Vagina (tissue), 2 donors: ENCODE results near the gene TCOF1. TPM values are rescaled to one million over a fixed set of nuclear protein-coding genes. Genes with fewer than 3 reads are reported as not detected.
A peak's percentile ranks its signal among the peaks of the same experiment; 100 is the strongest.

Source experiments
- DNase-seq, 2 donors: peaks; one replicate each; pipeline ENCODE4 v3.0.0-alpha.2; 2017; ENCODE audit errors: extremely low spot score in 2 of 2
- H3K27ac ChIP-seq: fragments of 200-600 bp; sonication (generic); one replicate; pipeline ENCODE4 v1.5.1; 2019
- H3K27me3 ChIP-seq: fragments of 200-600 bp; sonication (generic); one replicate; pipeline ENCODE4 v1.5.1; 2019
- H3K36me3 ChIP-seq, 2 donors: fragments of 200-600 bp; sonication (generic); one replicate each; pipeline ENCODE4 v1.5.1; 2017 to 2019
- H3K4me1 ChIP-seq: fragments of 200-600 bp; sonication (generic); one replicate; pipeline ENCODE4 v1.5.1; 2019
- H3K4me3 ChIP-seq, 2 donors: fragments of 200-600 bp; sonication (generic); 1 replicate in 1 of 2; 2 replicates in 1 of 2; pipeline ENCODE4 v1.5.1; 2016 to 2019
- H3K9me3 ChIP-seq: fragments of 200-600 bp; sonication (generic); one replicate; pipeline ENCODE4 v1.5.1; 2019
- CTCF ChIP-seq, 3 experiments: fragments of 450-650 bp in 2 of 3; fragments of 200-600 bp in 1 of 3; sonication (generic) in 1 of 3; IDR thresholded peaks; one replicate each; pipeline ENCODE4 v1.5.1; 2017 to 2019; ENCODE audit warnings: antibody characterized with exemption in 3 of 3, mild to moderate bottlenecking in 2 of 3, moderate library complexity in 2 of 3
- POLR2A ChIP-seq, 2 donors: fragments of 450-650 bp; IDR thresholded peaks; one replicate each; pipeline ENCODE4 v1.6.1; 2017; ENCODE audit warnings: antibody characterized with exemption in 2 of 2, mild to moderate bottlenecking in 2 of 2, moderate library complexity in 2 of 2
- POLR2AphosphoS5 ChIP-seq, 2 donors: sonication (generic); formaldehyde crosslinking; IDR thresholded peaks; one replicate each; pipeline ENCODE4 v1.9.0; 2017; ENCODE audit warnings: antibody characterized with exemption in 2 of 2, mild to moderate bottlenecking in 2 of 2, low read depth in 1 of 2; ENCODE audit not compliant: insufficient read depth in 1 of 2
- intact Hi-C: fragments of 100-400 bp; cut with DNase I; formaldehyde crosslinking; loops from one replicate; pipeline ENCODE4 v1.15.1; 2023
- total RNA-seq: library from RNA; depleted of rRNA; stranded (reverse); fragments of >200 nt; gene quantifications from one replicate; pipeline ENCODE4 v1.2.3, GENCODE V29; 2016

The TCOF1 gene
- total RNA-seq, 1 donor from 2014 or later = 39.3 TPM

- H3K4me3 ChIP-seq = no peak overlapping the region
- H3K27ac ChIP-seq = no peak overlapping the region
- no peak for TF ChIP-seq CTCF (IDR thresholded peaks at IDR 0.05)
- no peak for TF ChIP-seq POLR2AphosphoS5 (IDR thresholded peaks at IDR 0.05; ENCODE audit: insufficient read depth in 1 of 2, low read depth in 1 of 2)
- TF ChIP-seq POLR2A (IDR thresholded peaks at IDR 0.05) = no peak
- no peak for DNase-seq
- intact Hi-C loops = no loop called here
- peaks cover 10 to 45% of the 10 kb centered on the region in 2 donors for H3K36me3 ChIP-seq
- H3K27me3 ChIP-seq = no peaks in the 10 kb centered on the region
- peaks cover 15% of the 10 kb centered on the region for H3K4me1 ChIP-seq
- no peaks in the 10 kb centered on the region for H3K9me3 ChIP-seq
Observed at GRCh38 chr5:150442699-150443080, 85.2 kb downstream of the TCOF1 start.

DNA sequence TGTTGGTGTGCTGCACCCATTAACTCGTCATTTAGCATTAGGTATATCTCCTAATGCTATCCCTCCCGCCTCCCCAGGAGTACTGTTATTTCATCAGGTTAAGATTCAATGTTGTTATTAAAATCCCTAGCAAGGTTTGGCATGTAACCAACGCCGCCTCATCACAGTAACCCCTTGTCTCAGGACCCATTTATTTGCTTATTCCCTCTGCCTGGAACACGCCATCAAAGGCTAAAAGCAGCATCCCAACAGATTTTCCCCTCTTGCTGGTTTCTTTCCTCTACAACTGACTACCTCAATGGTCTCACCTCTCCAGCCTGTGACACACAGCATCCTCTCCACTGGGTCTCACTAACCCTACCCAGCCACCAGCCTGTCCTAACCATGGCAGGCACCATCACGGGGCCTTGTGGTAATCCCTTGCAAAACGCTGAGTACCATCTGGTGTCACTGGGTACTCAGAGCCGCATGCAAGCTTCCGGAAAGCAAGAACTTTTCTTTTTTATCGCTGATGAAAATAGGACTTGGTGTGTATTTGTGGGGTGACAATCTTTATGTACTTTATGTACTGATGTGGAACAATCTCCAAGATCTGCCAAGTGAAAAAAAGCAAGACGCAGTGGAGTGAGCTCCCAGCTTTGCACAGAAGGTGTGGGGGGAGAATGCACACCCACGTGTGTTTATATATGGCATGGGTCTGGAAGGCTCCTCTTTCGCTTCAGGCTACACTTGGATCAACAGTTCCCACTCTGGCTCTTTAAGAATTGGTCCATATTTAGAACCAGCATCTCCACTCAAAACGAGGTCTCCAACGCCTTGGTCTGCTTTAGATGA lies 86.0 kb downstream of the TCOF1 start:
- H3K4me3 ChIP-seq = no peak overlapping the region
- no peak for TF ChIP-seq POLR2A (IDR thresholded peaks at IDR 0.05)
- peaks cover 23% of the 10 kb centered on the region for H3K4me1 ChIP-seq
- no peak for DNase-seq
- H3K27me3 ChIP-seq = no peaks in the 10 kb centered on the region
- H3K36me3 ChIP-seq = peaks cover 10 to 45% of the 10 kb centered on the region in 2 donors
- H3K9me3 ChIP-seq = no peaks in the 10 kb centered on the region
- no peak overlapping the region for H3K27ac ChIP-seq
- intact Hi-C loops = no loop called here

DNA sequence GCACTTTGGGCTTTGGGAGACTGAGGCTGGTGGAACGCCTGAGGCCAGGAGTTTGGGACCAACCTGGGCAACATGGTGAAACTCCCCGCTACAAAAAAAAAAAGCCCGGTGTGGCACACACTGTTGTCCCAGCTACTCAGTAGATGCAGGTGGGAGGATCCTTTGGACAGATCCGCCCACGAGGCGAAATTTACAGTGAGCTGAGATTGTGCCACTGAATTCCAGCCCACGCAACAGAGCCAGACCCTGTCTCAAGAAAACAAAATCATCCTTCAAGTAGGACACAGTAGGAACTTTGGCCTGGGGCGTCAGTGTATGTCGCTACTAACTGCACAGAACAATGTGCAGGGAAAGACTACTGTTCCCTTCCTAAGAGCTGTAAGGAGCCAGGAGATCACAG lies 87.3 kb downstream of the TCOF1 start:
- Histone ChIP-seq H3K27ac (no peak overlapping the region), H3K36me3 (peaks cover 10 to 45% of the 10 kb centered on the region in 2 donors), H3K4me3 (no peak overlapping the region), H3K4me1 (peaks cover 29% of the 10 kb centered on the region), H3K9me3 (no peaks in the 10 kb centered on the region), H3K27me3 (no peaks in the 10 kb centered on the region)
- no peak for DNase-seq
- intact Hi-C loops = no loop called here
- TF ChIP-seq POLR2A (IDR thresholded peaks at IDR 0.05) (no peak), CTCF (IDR thresholded peaks at IDR 0.05) (no peak), POLR2AphosphoS5 (IDR thresholded peaks at IDR 0.05; ENCODE audit: insufficient read depth in 1 of 2, low read depth in 1 of 2) (no peak)

DNA sequence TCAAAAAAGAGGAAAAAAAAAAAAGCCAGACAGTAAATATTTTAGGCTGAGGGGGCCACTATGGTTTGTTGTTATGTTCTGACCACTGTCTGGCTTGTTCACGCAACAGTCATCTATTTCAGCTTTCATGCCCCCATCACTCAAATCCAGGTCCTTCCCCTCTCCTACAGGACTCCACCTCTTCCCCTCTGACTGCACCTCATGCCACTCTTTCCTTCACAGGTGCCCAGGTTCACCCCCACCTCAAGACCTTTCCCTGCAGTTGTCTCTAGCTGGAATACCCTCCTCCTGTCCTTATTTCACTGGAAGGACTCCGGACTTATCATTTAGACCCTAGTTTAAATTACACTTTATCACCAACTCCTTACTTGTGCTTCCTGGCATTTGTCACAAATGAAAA lies 88.6 kb downstream of the TCOF1 start:
- intact Hi-C loops = no loop called here
- Histone ChIP-seq H3K27me3 (no peaks in the 10 kb centered on the region), H3K27ac (no peak overlapping the region), H3K4me1 (peaks cover 29% of the 10 kb centered on the region), H3K4me3 (no peak overlapping the region), H3K36me3 (peaks cover 10 to 45% of the 10 kb centered on the region in 2 donors), H3K9me3 (no peaks in the 10 kb centered on the region)
- DNase-seq = peak in 1 of 2 donors; percentile 46
- TF ChIP-seq POLR2AphosphoS5 (IDR thresholded peaks at IDR 0.05; ENCODE audit: insufficient read depth in 1 of 2, low read depth in 1 of 2) (no peak), POLR2A (IDR thresholded peaks at IDR 0.05) (no peak), CTCF (IDR thresholded peaks at IDR 0.05) (no peak)

GRCh38 chr5:150446583-150446982 lies 89.1 kb downstream of the TCOF1 start:
- intact Hi-C loops = no loop called here
- no peak overlapping the region for H3K4me3 ChIP-seq
- no peaks in the 10 kb centered on the region for H3K9me3 ChIP-seq
- no peak for DNase-seq
- no peak for TF ChIP-seq CTCF (IDR thresholded peaks at IDR 0.05)
- no peak for TF ChIP-seq POLR2AphosphoS5 (IDR thresholded peaks at IDR 0.05; ENCODE audit: insufficient read depth in 1 of 2, low read depth in 1 of 2)
- TF ChIP-seq POLR2A (IDR thresholded peaks at IDR 0.05) = no peak
- no peaks in the 10 kb centered on the region for H3K27me3 ChIP-seq
- peaks cover 10 to 45% of the 10 kb centered on the region in 2 donors for H3K36me3 ChIP-seq
- H3K4me1 ChIP-seq = peaks cover 29% of the 10 kb centered on the region
- no peak overlapping the region for H3K27ac ChIP-seq
